ENCODE results near the gene ACAT2. TPM values are rescaled to one million over a fixed set of nuclear protein-coding genes. Genes with fewer than 3 reads are reported as not detected.

Gene ACAT2
- total RNA-seq, 1 experiment from 2014 or later, result 156 TPM

DNA sequence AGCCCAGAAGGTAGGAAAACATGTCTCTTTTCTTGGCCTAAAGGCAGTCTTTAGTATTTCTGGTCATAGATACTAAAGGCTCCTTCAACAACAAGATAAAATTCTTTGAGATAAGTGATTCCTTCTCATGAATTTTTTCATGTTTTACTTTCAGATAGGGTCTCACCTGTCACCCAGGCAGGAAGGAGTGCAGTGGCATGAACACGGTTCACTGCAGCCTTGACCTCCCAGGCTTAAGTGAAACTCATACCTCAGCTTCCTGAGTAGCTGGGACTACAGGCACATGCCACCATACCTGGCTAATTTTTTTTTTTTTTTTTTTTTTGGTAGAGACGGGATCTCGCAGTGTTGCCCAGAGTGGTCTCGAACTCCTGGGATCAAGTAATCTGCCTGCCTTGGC is 47.3 kb downstream of the ACAT2 start:
- no peak overlapping the region for H2AFZ ChIP-seq (ENCODE audit: low read length)
- Mint-ChIP-seq H3K36me3 (ENCODE audit: insufficient read depth in 1 of 3, low read depth in 3 of 3) (no peaks in the 10 kb centered on the region), H3K27me3 (ENCODE audit: low read depth) (no peaks in the 10 kb centered on the region), H3K4me1 (peaks cover 24 to 28% of the 10 kb centered on the region in 2 experiments), H3K27ac (no peak overlapping the region; a peak in 1 of 7 replicates), H3K4me3 (no peak overlapping the region), H3K9me3 (no peaks in the 10 kb centered on the region)
- H4K8ac ChIP-seq (replicated peaks; ENCODE audit: insufficient read length, low read depth, low read length), result no peak overlapping the region
- no peak for DNase-seq
- H3K9me3 ChIP-seq (ENCODE audit: control insufficient read depth, low read depth, low read length), result no peaks in the 10 kb centered on the region
- no peak overlapping the region for H2BK15ac ChIP-seq (ENCODE audit: low read depth, low read length)
- H3K27me3 ChIP-seq (ENCODE audit: insufficient read depth, low read length), result no peaks in the 10 kb centered on the region
- H3K18ac ChIP-seq (ENCODE audit: insufficient read length, low read depth, low read length), result no peak overlapping the region
- H3T11ph ChIP-seq (ENCODE audit: low read length), result no peak overlapping the region
- no peak overlapping the region for H3K4ac ChIP-seq (ENCODE audit: low read depth, low read length)
- no peak overlapping the region for H4K91ac ChIP-seq (ENCODE audit: insufficient read length, low read depth, low read length)
- WGBS (ENCODE audit: extremely low coverage, insufficient read length, low lambda C conversion rate), result no CpG with 5 or more reads among the region's 4 CpGs
- no peaks in the 10 kb centered on the region for H4K20me1 ChIP-seq (ENCODE audit: control insufficient read depth, insufficient read depth, insufficient read length)
- no peak overlapping the region for H2BK120ac ChIP-seq (ENCODE audit: low read depth, low read length, poor library complexity, severe bottlenecking)
- no peak overlapping the region for H3K4me2 ChIP-seq (ENCODE audit: insufficient read depth, insufficient read length, low read length)
- no peaks in the 10 kb centered on the region for H3K23me2 ChIP-seq (ENCODE audit: insufficient read length, low read depth, low read length, poor library complexity, severe bottlenecking)
- no peak overlapping the region for H4K5ac ChIP-seq (ENCODE audit: insufficient read length, low read depth, low read length)
- H3K56ac ChIP-seq (ENCODE audit: insufficient read length, low read depth, low read length), result no peak overlapping the region
- H3K27ac ChIP-seq (ENCODE audit: insufficient read length, low read depth, low read length), result no peak overlapping the region
- no peaks in the 10 kb centered on the region for H3K79me1 ChIP-seq (ENCODE audit: insufficient read depth, low read depth, low read length, poor library complexity, severe bottlenecking)
- H3K79me2 ChIP-seq (ENCODE audit: insufficient read depth, low read length), result no peaks in the 10 kb centered on the region
- H2BK12ac ChIP-seq (ENCODE audit: insufficient read length, low read depth, low read length), result no peak overlapping the region
- no peak overlapping the region for H2AK5ac ChIP-seq (ENCODE audit: insufficient read length, low read length)
- no peak overlapping the region for H3K23ac ChIP-seq (ENCODE audit: insufficient read length, low read depth, low read length)
- no peak overlapping the region for H3K9ac ChIP-seq (ENCODE audit: extremely low read depth, insufficient read length, low read length)
- no peak overlapping the region for H3K14ac ChIP-seq (ENCODE audit: insufficient read depth, low read length)
- TF ChIP-seq, protein P1, sequence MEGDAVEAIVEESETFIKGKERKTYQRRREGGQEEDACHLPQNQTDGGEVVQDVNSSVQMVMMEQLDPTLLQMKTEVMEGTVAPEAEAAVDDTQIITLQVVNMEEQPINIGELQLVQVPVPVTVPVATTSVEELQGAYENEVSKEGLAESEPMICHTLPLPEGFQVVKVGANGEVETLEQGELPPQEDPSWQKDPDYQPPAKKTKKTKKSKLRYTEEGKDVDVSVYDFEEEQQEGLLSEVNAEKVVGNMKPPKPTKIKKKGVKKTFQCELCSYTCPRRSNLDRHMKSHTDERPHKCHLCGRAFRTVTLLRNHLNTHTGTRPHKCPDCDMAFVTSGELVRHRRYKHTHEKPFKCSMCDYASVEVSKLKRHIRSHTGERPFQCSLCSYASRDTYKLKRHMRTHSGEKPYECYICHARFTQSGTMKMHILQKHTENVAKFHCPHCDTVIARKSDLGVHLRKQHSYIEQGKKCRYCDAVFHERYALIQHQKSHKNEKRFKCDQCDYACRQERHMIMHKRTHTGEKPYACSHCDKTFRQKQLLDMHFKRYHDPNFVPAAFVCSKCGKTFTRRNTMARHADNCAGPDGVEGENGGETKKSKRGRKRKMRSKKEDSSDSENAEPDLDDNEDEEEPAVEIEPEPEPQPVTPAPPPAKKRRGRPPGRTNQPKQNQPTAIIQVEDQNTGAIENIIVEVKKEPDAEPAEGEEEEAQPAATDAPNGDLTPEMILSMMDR (conservative IDR thresholded peaks at IDR 0.05), result no peak
- no peak overlapping the region for H2BK20ac ChIP-seq (ENCODE audit: low read depth, low read length, poor library complexity, severe bottlenecking)
- H2BK5ac ChIP-seq (ENCODE audit: insufficient read length, low read length), result no peak overlapping the region
- no peaks in the 10 kb centered on the region; the same call in 1 of the 2 replicates for H3K4me1 ChIP-seq (ENCODE audit: insufficient read depth, low read length)

Measured in H9 (cell line).